GM18951 (cell line): ENCODE data around the gene GOLGA2.
"Not testable (repeated sequence)": the region's sequence is repeated elsewhere in the genome, so short reads cannot be mapped to it uniquely, and the experiment has no call there.

Source experiments
- POLR2A ChIP-seq: IDR thresholded peaks from 4 replicates; pipeline ENCODE4 v1.6.1; 2011; ENCODE audit warnings: mild to moderate bottlenecking; ENCODE audit not compliant: insufficient read length, insufficient read depth; ENCODE audit errors: extremely low read depth
- in situ Hi-C: fragments of 300-500 bp; cut with MboI; formaldehyde crosslinking; loops from one replicate; pipeline ENCODE4 v1.12.0; 2022; ENCODE audit warnings: low sequenced_read_pairs, mixed read lengths, inconsistent platforms; ENCODE audit not compliant: unreplicated experiment

The GOLGA2 gene

GRCh38 chr9:128280084-128280622 is 4.3 kb upstream of the GOLGA2 start:
- in situ Hi-C loops: no loop called here
- no peak for TF ChIP-seq POLR2A

- in situ Hi-C loops: not testable (repeated sequence)
Measured at GRCh38 chr9:128279088-128280073, 3.6 kb upstream of the GOLGA2 start.

- in situ Hi-C loops: no loop called here
- TF ChIP-seq POLR2A: no peak
Measured at GRCh38 chr9:128276574-128277270, 915 bp upstream of the GOLGA2 start.

GRCh38 chr9:128276008-128276573 is 284 bp upstream of the GOLGA2 start, which contains the start of gene SWI5:
Gene SWI5 (plus strand): TSS chr9:128276276.
- peak; percentile 99 for TF ChIP-seq POLR2A
- in situ Hi-C loops: no loop called here

GRCh38 chr9:128274245-128274644 is 1.6 kb downstream of the GOLGA2 start:
- TF ChIP-seq POLR2A: no peak
- in situ Hi-C loops: no loop called here

GRCh38 chr9:128271512-128271911 is 4.3 kb downstream of the GOLGA2 start:
- no peak for TF ChIP-seq POLR2A
- in situ Hi-C loops: no loop called here

GRCh38 chr9:128271112-128271511 is 4.7 kb downstream of the GOLGA2 start:
- TF ChIP-seq POLR2A: no peak

DNA sequence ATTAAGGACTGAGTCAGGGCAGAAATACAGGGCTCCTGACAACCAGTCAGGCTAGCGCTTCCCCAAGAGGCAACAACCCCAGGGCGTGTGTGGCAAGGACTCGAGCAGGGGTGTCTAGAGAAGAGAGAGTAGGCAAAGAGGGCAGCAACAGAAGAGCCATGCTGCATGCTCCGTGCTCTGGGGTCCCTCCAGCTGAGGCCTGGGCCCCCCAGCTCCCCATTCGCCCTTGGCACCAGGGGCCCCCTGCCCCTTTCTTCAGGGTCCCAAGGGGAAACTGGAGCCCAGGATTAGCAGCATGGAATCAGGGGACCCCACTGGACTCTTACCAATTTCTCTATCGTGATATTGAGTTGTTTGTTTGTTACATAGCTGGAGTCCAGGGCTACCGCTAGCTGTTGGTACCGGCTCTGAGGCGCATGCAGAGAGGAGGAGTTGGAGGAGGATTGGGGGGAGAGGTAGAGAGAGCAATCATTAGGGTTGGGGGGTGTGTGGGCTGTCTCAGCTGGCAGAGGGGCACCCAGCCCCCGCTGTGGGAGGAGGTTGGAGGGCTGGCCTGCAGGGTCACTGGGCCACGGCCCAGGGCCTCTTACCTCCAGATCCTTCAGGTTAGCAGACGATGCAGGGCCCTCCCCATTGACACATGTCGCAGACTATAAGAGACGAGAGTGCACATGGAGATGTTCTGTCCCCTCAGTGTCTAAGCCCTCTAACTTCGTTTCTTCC is 8.8 kb downstream of the GOLGA2 start:
- TF ChIP-seq POLR2A: no peak
- in situ Hi-C loops: no loop called here

More at GRCh38 chr9:128271112-128271511, 4.7 kb downstream of the GOLGA2 start:
- in situ Hi-C loops: no loop called here

- TF ChIP-seq POLR2A: no peak
- in situ Hi-C loops: no loop called here
Measured at GRCh38 chr9:128265348-128265847, 10.4 kb downstream of the GOLGA2 start.

- no peak for TF ChIP-seq POLR2A
- in situ Hi-C loops: no loop called here
Measured at GRCh38 chr9:128262687-128263086, 13.1 kb downstream of the GOLGA2 start.

DNA sequence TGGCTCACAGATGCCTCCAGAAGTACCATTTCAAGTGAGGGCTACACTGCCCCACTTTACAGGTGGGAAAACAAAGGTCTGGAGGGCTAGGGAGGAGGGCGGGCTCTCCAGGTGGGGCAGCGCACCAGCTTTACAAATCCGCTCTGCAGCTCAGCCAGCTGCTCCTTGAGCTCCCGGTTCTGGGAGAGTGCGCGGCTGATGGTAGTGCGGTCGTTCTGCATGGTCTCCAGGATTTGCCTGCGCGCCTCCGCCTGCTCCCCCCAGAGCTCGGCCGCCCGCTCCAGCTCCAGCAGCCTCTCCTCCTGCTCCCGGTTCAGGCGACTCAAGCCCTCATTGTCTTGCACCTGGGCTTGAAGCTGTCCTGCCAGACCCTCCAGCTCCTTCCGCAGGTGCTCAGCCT is 15.5 kb downstream of the GOLGA2 start:
- in situ Hi-C loops: no loop called here

DNA sequence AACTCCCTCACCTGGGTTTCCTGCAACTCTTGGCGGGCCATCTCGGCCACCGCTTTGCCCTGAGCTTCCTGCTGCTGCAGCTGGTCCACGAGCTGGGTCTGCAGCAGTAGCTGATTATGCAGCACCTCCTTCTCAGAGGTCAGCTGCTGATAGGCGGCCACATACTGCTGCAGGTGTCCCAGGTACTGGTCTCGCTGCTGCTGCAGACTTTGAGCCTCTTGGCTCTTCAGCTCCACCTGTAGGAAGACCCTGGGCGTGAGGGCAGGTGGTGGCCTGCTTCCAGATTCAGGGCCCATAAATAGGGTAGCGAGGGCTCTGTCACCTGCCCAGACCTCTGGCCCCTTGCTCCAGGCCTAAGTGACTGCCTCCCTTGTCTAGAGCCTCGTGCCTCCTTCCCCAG is 16.7 kb downstream of the GOLGA2 start:
- no peak for TF ChIP-seq POLR2A
- in situ Hi-C loops: no loop called here

More for the DNA sequence above, 15.5 kb downstream of the GOLGA2 start:
- no peak for TF ChIP-seq POLR2A
